Duodenal mucosa (tissue), 2 donors: Measurements from ENCODE around the gene FIBCD1.
"Not testable (repeated sequence)": the region's sequence is repeated elsewhere in the genome, so short reads cannot be mapped to it uniquely, and the experiment has no call there.

Experiments
- H3K27ac ChIP-seq: one replicate; pipeline ENCODE4 v1.7.0; 2013; ENCODE audit warnings: low read depth, low read length
- H3K27me3 ChIP-seq, 2 donors: one replicate each; pipeline ENCODE4 v1.7.0; 2013; ENCODE audit warnings: low read length in 2 of 2, control low read depth in 1 of 2; ENCODE audit not compliant: insufficient read depth in 2 of 2, control insufficient read depth in 1 of 2
- H3K36me3 ChIP-seq, 2 donors: one replicate each; pipeline ENCODE4 v1.7.0; 2013; ENCODE audit warnings: low read length in 2 of 2, control low read depth in 1 of 2; ENCODE audit not compliant: insufficient read depth in 2 of 2, control insufficient read depth in 1 of 2
- H3K4me1 ChIP-seq, 2 donors: one replicate each; pipeline ENCODE4 v1.7.0; 2013; ENCODE audit warnings: low read length in 2 of 2, control low read depth in 1 of 2; ENCODE audit not compliant: insufficient read depth in 2 of 2, control insufficient read depth in 1 of 2
- H3K4me3 ChIP-seq, 2 donors: one replicate each; pipeline ENCODE4 v1.7.0; 2013; ENCODE audit warnings: low read length in 2 of 2, low read depth in 1 of 2
- H3K9ac ChIP-seq, 2 donors: one replicate each; pipeline ENCODE4 v1.7.0; 2013; ENCODE audit warnings: low read length in 2 of 2, low read depth in 1 of 2
- H3K9me3 ChIP-seq, 2 donors: one replicate each; pipeline ENCODE4 v1.7.0; 2013; ENCODE audit warnings: low read length in 2 of 2, control low read depth in 1 of 2; ENCODE audit not compliant: control insufficient read depth in 1 of 2

Gene FIBCD1

DNA sequence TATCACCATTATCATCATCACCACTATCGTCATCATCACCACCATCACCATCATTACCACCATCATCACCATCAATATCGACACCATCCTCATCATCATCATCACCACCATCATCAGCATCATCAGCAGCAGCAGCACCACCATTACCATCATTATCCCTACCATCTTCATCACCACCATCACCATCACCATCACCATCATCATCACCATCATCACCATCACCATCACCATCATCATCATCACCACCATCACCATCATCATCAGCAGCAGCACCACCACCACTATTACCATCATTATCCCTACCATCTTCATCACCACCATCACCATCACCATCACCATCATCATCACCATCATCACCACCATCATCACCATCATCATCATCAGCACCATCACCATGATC is 15.9 kb upstream of the FIBCD1 start:
- H3K4me1 ChIP-seq, H3K27me3 ChIP-seq, H3K27ac ChIP-seq, H3K36me3 ChIP-seq, H3K9ac ChIP-seq, H3K4me3 ChIP-seq, H3K9me3 ChIP-seq: not testable (repeated sequence)

DNA sequence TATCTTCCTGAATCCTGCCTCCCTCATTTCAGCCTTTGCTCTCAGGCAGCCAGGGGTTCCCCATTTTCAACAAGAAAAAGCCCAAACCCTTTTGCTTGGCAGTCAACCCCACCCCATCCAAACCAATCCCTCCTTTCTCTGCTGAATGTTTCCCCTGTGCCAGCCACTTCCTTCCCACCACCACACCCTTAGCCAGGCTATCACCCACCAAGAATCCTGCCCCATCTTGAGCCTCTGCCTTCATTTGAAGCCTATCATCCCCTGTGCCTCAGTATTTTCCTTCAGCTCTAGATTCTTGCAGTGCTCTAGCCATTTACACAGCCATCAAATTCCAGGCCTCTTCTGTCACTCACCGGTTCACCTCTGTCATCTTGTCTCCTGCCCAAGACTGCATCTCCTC is 15.3 kb upstream of the FIBCD1 start:
- Histone ChIP-seq H3K9me3 (peaks cover 0 to 6% of the 10 kb centered on the region in 2 donors), H3K36me3 (no peaks in the 10 kb centered on the region), H3K27me3 (peaks cover 0 to 4% of the 10 kb centered on the region in 2 donors), H3K27ac (no peak overlapping the region), H3K9ac (no peak overlapping the region), H3K4me1 (no peaks in the 10 kb centered on the region), H3K4me3 (no peak overlapping the region)

GRCh38 chr9:130952065-130952762 is 13.2 kb upstream of the FIBCD1 start:
- peaks cover 2 to 4% of the 10 kb centered on the region in 2 donors for H3K4me1 ChIP-seq
- H3K36me3 ChIP-seq: no peaks in the 10 kb centered on the region
- no peak overlapping the region for H3K27ac ChIP-seq
- H3K4me3 ChIP-seq: no peak overlapping the region
- H3K27me3 ChIP-seq: peaks cover 0 to 4% of the 10 kb centered on the region in 2 donors
- H3K9me3 ChIP-seq: peaks cover 0 to 6% of the 10 kb centered on the region in 2 donors
- no peak overlapping the region for H3K9ac ChIP-seq

DNA sequence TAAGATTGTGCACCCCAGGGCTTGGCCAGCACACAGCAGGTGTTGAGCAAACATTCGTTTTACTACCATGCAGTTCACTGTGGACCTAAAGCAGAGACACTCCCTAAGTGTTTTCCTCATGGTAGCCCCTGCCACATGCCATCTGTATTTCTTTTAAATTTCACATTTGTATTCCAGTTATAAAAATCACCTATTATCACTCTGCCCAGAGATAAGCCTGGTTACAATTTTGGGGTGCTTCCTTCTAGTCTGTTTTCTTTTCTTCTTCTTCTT is 10.9 kb upstream of the FIBCD1 start:
- no peak overlapping the region for H3K4me3 ChIP-seq
- no peaks in the 10 kb centered on the region for H3K36me3 ChIP-seq
- H3K4me1 ChIP-seq: peaks cover 4 to 11% of the 10 kb centered on the region in 2 donors
- H3K27me3 ChIP-seq: peaks cover 0 to 4% of the 10 kb centered on the region in 2 donors
- no peak overlapping the region for H3K9ac ChIP-seq
- H3K27ac ChIP-seq: no peak overlapping the region
- peaks cover 0 to 6% of the 10 kb centered on the region in 2 donors for H3K9me3 ChIP-seq

DNA sequence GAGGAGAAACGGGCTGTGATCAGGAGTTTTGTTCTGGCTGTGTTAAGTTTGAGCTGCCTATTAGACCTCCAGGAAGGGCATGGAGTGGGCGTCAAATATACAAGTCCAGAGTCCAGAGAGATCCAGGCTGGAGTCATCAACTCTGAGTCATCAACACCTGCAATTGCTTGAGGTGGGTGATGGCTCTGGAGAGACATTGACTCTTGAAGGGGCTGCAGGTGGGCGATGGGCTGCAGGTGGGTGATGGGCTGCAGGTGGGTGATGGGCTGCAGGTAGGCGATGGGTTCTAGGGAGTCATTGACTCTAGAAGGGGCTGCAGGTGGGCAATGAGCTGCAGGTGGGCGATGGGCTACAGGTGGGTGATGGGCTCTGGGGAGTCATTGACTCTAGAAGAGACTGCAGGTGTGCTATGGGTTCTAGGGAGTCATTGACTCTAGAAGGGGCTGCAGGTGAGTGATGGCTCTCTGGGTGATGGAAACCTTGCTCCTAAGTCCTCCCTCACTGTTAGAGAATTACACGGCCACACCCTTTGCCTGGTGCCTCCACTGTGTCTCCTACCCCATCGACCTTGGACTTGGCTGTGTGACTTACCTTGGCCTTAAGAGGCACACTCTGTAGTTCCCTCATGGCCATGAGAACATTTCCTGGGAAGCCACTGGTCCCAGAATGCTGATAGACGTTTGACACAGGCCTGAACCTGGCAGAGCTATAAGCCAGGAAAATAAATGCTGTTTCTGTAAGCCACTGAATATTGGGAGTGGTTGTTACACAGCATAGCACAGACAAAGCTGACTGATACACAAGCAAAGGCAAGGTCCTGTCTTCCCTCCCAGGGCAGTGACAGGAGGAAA is 10.4 kb upstream of the FIBCD1 start:
- H3K4me1 ChIP-seq: peaks cover 4 to 11% of the 10 kb centered on the region in 2 donors
- no peak overlapping the region for H3K4me3 ChIP-seq
- no peak overlapping the region for H3K27ac ChIP-seq
- H3K9ac ChIP-seq: no peak overlapping the region
- H3K36me3 ChIP-seq: no peaks in the 10 kb centered on the region
- peaks cover 0 to 4% of the 10 kb centered on the region in 2 donors for H3K27me3 ChIP-seq
- peaks cover 0 to 6% of the 10 kb centered on the region in 2 donors for H3K9me3 ChIP-seq

- Histone ChIP-seq H3K36me3 (no peaks in the 10 kb centered on the region), H3K27me3 (peaks cover 0 to 4% of the 10 kb centered on the region in 2 donors), H3K4me3 (no peak overlapping the region), H3K9ac (no peak overlapping the region), H3K9me3 (peaks cover 0 to 6% of the 10 kb centered on the region in 2 donors), H3K27ac (no peak overlapping the region), H3K4me1 (peaks cover 4 to 11% of the 10 kb centered on the region in 2 donors)
Observed at GRCh38 chr9:130948266-130948665, 9.2 kb upstream of the FIBCD1 start.

DNA sequence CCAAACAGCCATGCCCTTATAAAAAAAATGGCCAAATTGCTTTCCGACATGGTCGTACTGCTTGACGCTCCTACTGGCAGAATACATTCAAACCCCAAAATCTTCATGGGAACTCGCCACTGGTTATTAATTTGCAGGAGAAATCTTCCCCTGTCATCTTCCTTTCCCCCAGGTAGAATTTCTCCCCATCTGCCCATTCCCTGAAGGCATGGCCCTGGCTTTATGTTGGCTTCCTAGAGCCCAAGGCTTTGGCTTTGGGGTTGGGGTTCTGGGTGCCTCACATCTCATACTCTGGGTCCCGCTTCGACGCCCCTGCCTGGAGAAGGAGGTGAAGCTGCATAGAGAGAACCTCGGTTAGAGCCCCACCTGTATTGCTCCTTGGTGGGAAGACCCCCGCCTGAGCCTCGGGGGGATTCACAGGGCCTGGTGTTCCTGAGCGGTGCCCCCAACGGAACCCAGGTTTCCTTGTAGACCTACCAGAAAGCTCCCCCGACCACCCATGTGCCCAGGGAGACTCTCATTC is 8.6 kb upstream of the FIBCD1 start:
- H3K27me3 ChIP-seq: peaks cover 0 to 4% of the 10 kb centered on the region in 2 donors
- no peak overlapping the region for H3K9ac ChIP-seq
- no peaks in the 10 kb centered on the region for H3K36me3 ChIP-seq
- H3K9me3 ChIP-seq: peaks cover 0 to 6% of the 10 kb centered on the region in 2 donors
- H3K4me3 ChIP-seq: no peak overlapping the region
- H3K4me1 ChIP-seq: peaks cover 4 to 11% of the 10 kb centered on the region in 2 donors
- no peak overlapping the region for H3K27ac ChIP-seq

DNA sequence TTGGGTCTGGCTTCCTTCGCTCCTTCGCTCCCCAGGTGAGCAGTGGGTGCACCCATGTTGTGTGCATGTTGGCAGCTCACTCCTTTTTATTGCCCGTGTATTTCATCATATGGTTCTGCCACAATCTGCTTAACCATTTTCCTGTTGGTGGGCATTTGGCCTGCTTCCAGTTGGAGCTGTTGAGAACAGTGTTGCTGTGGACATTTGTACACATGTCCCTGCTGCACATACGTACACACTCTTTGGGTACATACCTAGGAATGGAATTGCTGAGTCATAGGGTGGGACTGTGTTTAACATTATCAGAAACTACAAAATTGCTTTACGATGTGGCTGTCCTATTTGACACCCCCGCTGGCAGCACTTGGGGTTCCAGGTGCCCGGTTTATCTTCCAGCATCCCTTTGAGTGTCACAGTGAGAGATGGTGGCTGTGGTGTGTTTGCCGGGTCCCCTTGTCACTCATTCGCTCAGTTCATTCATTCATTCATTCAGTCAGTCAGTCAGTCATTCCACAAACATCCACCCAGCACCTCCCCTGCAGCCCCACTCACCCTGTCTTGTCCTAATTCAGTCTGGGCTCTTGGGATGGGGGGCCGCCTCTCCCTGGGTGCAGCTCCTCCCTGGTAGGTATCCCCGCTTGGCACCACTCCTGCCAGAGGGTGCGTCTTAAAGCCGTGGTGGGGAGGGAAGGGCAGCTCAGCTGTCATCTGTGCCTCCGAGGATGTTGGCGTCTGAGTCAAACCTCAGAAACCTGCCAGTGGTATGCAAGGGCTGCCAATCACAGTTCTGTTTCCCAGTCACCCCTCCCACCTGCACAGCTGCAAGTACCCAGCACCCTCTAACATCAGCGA is 7.9 kb upstream of the FIBCD1 start:
- H3K27me3 ChIP-seq: peaks cover 3 to 6% of the 10 kb centered on the region in 2 donors
- H3K4me3 ChIP-seq: no peak overlapping the region
- H3K4me1 ChIP-seq: peaks cover 4 to 11% of the 10 kb centered on the region in 2 donors
- no peaks in the 10 kb centered on the region for H3K36me3 ChIP-seq
- no peak overlapping the region for H3K9ac ChIP-seq
- H3K27ac ChIP-seq: no peak overlapping the region
- H3K9me3 ChIP-seq: peaks cover 0 to 6% of the 10 kb centered on the region in 2 donors

GRCh38 chr9:130945173-130945572 is 6.1 kb upstream of the FIBCD1 start:
- Histone ChIP-seq H3K9me3 (peaks cover 0 to 6% of the 10 kb centered on the region in 2 donors), H3K9ac (no peak overlapping the region), H3K27me3 (peaks cover 8 to 17% of the 10 kb centered on the region in 2 donors), H3K27ac (no peak overlapping the region), H3K36me3 (no peaks in the 10 kb centered on the region), H3K4me1 (peaks cover 9 to 23% of the 10 kb centered on the region in 2 donors), H3K4me3 (no peak overlapping the region)
